LNCAP (cell line): Measurements from ENCODE around the gene CARD10.
A peak's percentile ranks its signal among the peaks of the same experiment; 100 is the strongest.

Experiments used
- TF ChIP-seq, protein P1 (sequence below): fragments of 450-650 bp; IDR thresholded peaks from 2 replicates; pipeline ENCODE4 v1.5.1; 2017; ENCODE audit warnings: mild to moderate bottlenecking

Gene CARD10

GRCh38 chr22:37459206-37459605, 60.0 kb downstream of the CARD10 start:
- TF ChIP-seq, protein P1, sequence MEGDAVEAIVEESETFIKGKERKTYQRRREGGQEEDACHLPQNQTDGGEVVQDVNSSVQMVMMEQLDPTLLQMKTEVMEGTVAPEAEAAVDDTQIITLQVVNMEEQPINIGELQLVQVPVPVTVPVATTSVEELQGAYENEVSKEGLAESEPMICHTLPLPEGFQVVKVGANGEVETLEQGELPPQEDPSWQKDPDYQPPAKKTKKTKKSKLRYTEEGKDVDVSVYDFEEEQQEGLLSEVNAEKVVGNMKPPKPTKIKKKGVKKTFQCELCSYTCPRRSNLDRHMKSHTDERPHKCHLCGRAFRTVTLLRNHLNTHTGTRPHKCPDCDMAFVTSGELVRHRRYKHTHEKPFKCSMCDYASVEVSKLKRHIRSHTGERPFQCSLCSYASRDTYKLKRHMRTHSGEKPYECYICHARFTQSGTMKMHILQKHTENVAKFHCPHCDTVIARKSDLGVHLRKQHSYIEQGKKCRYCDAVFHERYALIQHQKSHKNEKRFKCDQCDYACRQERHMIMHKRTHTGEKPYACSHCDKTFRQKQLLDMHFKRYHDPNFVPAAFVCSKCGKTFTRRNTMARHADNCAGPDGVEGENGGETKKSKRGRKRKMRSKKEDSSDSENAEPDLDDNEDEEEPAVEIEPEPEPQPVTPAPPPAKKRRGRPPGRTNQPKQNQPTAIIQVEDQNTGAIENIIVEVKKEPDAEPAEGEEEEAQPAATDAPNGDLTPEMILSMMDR = no peak

- TF ChIP-seq, protein P1 = peak; percentile 96
Observed at GRCh38 chr22:37457093-37457893, 61.9 kb downstream of the CARD10 start.

GRCh38 chr22:37456346-37456745, 62.9 kb downstream of the CARD10 start:
- TF ChIP-seq, protein P1 = no peak

GRCh38 chr22:37455896-37456295, 63.3 kb downstream of the CARD10 start:
- TF ChIP-seq, protein P1 = no peak

DNA sequence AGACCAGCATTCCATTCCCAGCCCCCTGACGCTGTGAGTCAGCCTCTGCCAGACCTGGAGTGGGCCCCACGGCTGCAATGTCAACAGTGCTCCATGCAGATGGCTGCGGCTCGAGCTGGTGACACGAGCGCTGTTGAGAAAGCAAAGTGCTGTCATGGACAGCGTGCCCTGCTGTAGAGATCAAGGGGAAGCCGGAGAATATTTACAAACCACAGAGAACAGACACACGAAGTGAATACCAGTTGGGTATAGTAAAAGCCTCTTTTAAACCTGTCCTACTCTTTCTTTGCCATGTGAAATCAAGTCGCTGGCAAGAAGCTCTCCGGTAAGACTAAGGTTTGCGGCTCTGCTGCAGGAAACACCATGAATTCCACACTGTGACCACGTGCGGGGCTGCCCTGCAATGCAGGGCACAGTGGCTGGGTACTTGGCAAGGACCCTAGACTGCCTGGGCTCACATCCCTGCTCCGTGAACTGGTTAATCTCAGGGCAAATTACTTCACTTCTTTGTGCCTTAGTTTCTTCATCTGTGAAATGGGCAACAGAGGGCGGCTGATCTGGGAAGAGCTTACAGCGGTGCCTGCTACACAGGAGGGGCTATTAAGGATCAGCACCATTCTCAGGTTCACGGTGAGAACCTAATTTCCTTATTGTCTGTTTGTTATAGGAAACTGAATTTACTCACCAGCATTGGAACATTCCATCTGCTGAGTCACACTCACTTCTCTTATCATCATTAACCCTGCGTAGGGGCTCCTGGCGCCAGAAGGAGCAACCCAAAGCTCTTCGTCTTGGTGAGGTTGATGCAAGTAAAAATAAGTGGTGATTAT, 64.1 kb downstream of the CARD10 start:
- TF ChIP-seq, protein P1 = no peak

DNA sequence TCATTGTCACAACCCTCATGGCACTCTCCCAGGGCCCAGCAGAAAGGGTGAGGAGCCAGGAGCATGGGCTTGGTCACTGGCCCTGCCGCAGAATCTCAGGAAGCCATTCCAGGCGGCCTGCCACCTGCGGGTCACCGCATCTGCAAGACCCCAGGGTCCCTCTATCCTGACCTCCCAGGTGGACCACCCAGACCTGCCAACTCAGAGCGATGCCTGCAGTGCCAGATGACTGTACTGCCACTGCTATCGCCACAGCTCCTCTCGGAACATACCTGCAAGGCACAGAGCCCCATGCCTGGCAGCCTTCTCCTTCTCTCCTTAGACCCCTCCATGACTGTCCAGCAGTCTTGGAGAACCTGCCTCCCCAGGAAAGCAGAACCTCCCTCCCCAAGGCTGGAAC, 65.5 kb downstream of the CARD10 start:
- TF ChIP-seq, protein P1 = no peak

DNA sequence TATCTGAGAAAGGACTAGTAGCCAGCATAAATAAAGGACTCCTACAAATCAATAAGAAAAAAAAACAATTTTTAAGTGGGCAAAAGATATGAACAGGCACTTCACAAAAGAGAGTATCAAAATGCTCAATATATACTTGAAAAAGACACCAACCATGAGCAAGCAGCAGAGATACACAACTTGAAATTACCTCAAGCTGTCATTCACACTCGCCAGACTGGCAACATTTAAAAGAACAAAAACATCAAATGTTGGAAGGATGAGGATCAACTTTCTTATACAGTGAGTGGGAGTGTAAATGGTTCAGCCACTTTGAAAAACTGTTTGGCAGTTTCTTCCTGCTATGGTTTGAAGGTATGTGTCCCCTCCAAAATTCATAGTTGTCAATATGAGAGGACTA, 68.0 kb downstream of the CARD10 start:
- TF ChIP-seq, protein P1 = no peak
